H4 (cell line): Measurements from ENCODE around the gene ERRFI1. TPM values are rescaled to one million over a fixed set of nuclear protein-coding genes. Genes with fewer than 3 reads are reported as not detected.

Source experiments
- DNase-seq: peaks from one replicate; pipeline ENCODE4 v3.0.0-alpha.2; 2015; ENCODE audit warnings: low spot score
- total RNA-seq: library from RNA; depleted of rRNA; stranded (reverse); fragments of >200 nt; shearing (Covaris generic); gene quantifications from 2 replicates; pipeline ENCODE4 v1.2.3, GENCODE V29; 2014

ERRFI1 gene
- total RNA-seq, 1 experiment from 2014 or later: 78.3 TPM

- no peak for DNase-seq
Measured at GRCh38 chr1:8018492-8019228, 7.4 kb downstream of the ERRFI1 start.

GRCh38 chr1:8017495-8018197, 8.5 kb downstream of the ERRFI1 start:
- no peak for DNase-seq

GRCh38 chr1:8016895-8017241, 9.2 kb downstream of the ERRFI1 start:
- DNase-seq: no peak

- DNase-seq: no peak
Measured at GRCh38 chr1:8016210-8016894, 9.8 kb downstream of the ERRFI1 start.

- no peak for DNase-seq
Measured at GRCh38 chr1:8015809-8016165, 10.3 kb downstream of the ERRFI1 start.

GRCh38 chr1:8015036-8015808, 10.9 kb downstream of the ERRFI1 start:
- peak; percentile 48 for DNase-seq

GRCh38 chr1:8014381-8014988, 11.6 kb downstream of the ERRFI1 start:
- no peak for DNase-seq

- DNase-seq: no peak
Measured at GRCh38 chr1:8013800-8014199, 12.3 kb downstream of the ERRFI1 start.

GRCh38 chr1:8013399-8013798, 12.7 kb downstream of the ERRFI1 start:
- no peak for DNase-seq

- no peak for DNase-seq
Measured at GRCh38 chr1:8012955-8013354, 13.2 kb downstream of the ERRFI1 start.

GRCh38 chr1:8011923-8012858, 13.9 kb downstream of the ERRFI1 start:
- DNase-seq: no peak

- DNase-seq: no peak
Measured at GRCh38 chr1:8011016-8011415, 15.1 kb downstream of the ERRFI1 start.

- DNase-seq: no peak
Measured at GRCh38 chr1:8010080-8010664, 15.9 kb downstream of the ERRFI1 start.

- DNase-seq: no peak
Measured at GRCh38 chr1:8009043-8010002, 16.8 kb downstream of the ERRFI1 start.

GRCh38 chr1:8006037-8006963, 19.8 kb downstream of the ERRFI1 start:
- DNase-seq: no peak

GRCh38 chr1:8004803-8005573, 21.1 kb downstream of the ERRFI1 start:
- DNase-seq: peak; percentile 79
